Esophagus squamous epithelium (tissue), 5 donors: ENCODE data around the gene MRPL33. TPM values are rescaled to one million over a fixed set of nuclear protein-coding genes. Genes with fewer than 3 reads are reported as not detected.
A peak's percentile ranks its signal among the peaks of the same experiment; 100 is the strongest.

ENCODE experiments used
- DNase-seq: peaks from one replicate; lab custom pipeline; 2025; lab: John Stamatoyannopoulos, UW
- H3K27ac ChIP-seq, 4 donors: fragments of 200-600 bp; sonication (generic); one replicate each; pipeline ENCODE4 v1.5.1; 2016 to 2019; ENCODE audit warnings: mild to moderate bottlenecking in 1 of 4
- H3K27me3 ChIP-seq, 4 donors: fragments of 200-600 bp; sonication (generic); 1 replicate in 3 of 4; 2 replicates in 1 of 4; pipeline versions ENCODE4 v1.5.1 to v1.6.0; 2017 to 2021; ENCODE audit warnings: antibody characterized with exemption in 1 of 4
- H3K36me3 ChIP-seq, 3 donors: fragments of 200-600 bp; sonication (generic); one replicate each; pipeline ENCODE4 v1.5.1; 2016 to 2019
- H3K4me1 ChIP-seq, 3 donors: fragments of 200-600 bp; sonication (generic); one replicate each; pipeline ENCODE4 v1.5.1; 2017 to 2019
- H3K4me3 ChIP-seq, 4 donors: fragments of 200-600 bp; sonication (generic); 1 replicate in 3 of 4; 2 replicates in 1 of 4; pipeline ENCODE4 v1.5.1; 2016 to 2019; ENCODE audit warnings: mild to moderate bottlenecking in 2 of 4, moderate library complexity in 1 of 4
- H3K9me3 ChIP-seq, 3 donors: fragments of 200-600 bp; sonication (generic); one replicate each; pipeline ENCODE4 v1.5.1; 2016 to 2019
- POLR2A ChIP-seq, 4 donors: fragments of 450-650 bp; IDR thresholded peaks; one replicate each; pipeline ENCODE4 v1.6.1; 2017; ENCODE audit warnings: antibody characterized with exemption in 4 of 4, mild to moderate bottlenecking in 4 of 4, moderate library complexity in 3 of 4
- WGBS, 2 donors: methylation state at CpG; one replicate each; pipeline ENCODE4 v1.1.5; 2018; 5-methylcytosine and 5-hydroxymethylcytosine counted together
- intact Hi-C: fragments of 100-400 bp; cut with DNase I; formaldehyde crosslinking; loops from one replicate; pipeline ENCODE4 v1.15.0; 2022
- total RNA-seq, 4 donors: library from RNA; depleted of rRNA; stranded (reverse); fragments of >200 nt; gene quantifications; one replicate each; pipeline ENCODE4 v1.1.0, GENCODE V29; 2016
- TF ChIP-seq, protein P1 (sequence below), 6 experiments: fragments of 450-650 bp in 4 of 6; fragments of 200-600 bp in 2 of 6; sonication (generic) in 2 of 6; IDR thresholded peaks; one replicate each; pipeline ENCODE4 v1.5.1; 2016 to 2019; ENCODE audit warnings: antibody characterized with exemption in 6 of 6, mild to moderate bottlenecking in 4 of 6, moderate library complexity in 4 of 6
- donor health status: DM: yes; HTN: yes; CAD: no.

MRPL33 gene
- total RNA-seq, 4 donors from 2014 or later = 50.4 to 114 (median 70.9) TPM

DNA sequence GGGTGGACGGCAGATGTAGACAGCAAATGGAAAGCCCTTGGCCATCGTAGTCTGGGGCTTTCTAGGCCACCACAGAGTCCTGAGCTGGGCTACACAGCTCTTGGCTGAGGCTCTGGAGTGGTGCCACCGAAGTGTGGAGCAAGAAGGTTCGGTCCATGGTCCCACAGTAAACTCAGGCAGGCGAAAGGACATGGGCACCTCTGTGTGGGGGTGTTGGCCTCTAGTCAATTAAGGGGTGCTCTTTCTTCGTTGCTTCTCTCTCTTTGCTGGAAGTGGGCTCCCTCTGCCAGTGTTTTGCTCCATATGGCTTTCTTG, 34.7 kb upstream of the MRPL33 start:
- Histone ChIP-seq H3K9me3 (no peaks in the 10 kb centered on the region), H3K36me3 (no peaks in the 10 kb centered on the region), H3K4me3 (no peak overlapping the region), H3K27ac (peak overlapping the region in 3 of 4 donors; percentile 28 to 88 (median 87)), H3K4me1 (peaks cover 6 to 39% (median 16%) of the 10 kb centered on the region in 3 donors), H3K27me3 (no peaks in the 10 kb centered on the region)
- intact Hi-C loops = no loop called here
- no peak for DNase-seq
- no peak for TF ChIP-seq POLR2A (IDR thresholded peaks at IDR 0.05)
- TF ChIP-seq, protein P1, sequence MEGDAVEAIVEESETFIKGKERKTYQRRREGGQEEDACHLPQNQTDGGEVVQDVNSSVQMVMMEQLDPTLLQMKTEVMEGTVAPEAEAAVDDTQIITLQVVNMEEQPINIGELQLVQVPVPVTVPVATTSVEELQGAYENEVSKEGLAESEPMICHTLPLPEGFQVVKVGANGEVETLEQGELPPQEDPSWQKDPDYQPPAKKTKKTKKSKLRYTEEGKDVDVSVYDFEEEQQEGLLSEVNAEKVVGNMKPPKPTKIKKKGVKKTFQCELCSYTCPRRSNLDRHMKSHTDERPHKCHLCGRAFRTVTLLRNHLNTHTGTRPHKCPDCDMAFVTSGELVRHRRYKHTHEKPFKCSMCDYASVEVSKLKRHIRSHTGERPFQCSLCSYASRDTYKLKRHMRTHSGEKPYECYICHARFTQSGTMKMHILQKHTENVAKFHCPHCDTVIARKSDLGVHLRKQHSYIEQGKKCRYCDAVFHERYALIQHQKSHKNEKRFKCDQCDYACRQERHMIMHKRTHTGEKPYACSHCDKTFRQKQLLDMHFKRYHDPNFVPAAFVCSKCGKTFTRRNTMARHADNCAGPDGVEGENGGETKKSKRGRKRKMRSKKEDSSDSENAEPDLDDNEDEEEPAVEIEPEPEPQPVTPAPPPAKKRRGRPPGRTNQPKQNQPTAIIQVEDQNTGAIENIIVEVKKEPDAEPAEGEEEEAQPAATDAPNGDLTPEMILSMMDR (IDR thresholded peaks at IDR 0.05) = no peak
- WGBS, 2 donors = 89 to 96% methylated on average over 3 to 6 of the region's 6 CpGs

DNA sequence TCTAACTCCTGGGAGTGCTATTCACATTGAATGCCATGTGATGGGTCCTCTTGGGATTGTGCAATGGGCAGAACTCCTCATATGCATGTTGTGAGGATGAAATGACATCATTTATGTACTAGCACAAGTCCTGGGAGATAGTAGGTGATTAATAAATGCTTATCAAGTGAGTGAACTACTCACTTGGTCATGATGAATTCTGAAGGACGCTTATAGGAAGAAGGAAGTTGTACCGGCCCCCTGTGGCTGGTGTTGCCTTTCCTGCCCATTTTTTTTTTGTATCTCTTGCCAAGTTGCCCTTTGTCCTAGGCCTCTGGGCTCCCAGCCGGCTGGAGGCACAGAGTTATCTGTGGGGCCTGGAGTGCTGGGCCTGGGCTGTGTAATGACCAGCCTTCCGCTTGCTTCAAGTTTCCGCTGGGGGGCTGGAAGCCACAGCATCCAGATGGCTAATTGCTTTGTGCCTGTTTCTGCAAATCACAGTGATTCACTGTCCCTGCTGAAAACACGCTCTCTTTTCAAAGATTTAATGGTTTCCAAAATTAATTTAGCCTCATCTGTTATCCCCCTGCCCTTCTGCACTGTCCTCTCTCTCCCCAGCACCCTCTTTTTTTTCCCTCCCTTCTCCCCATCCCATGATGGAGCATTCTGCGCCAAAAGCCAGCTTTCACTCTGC, 33.7 kb upstream of the MRPL33 start:
- no peak for DNase-seq
- H3K4me3 ChIP-seq = no peak overlapping the region
- intact Hi-C loops = no loop called here
- H3K27ac ChIP-seq = peak overlapping the region; percentile 13 to 88 (median 60)
- TF ChIP-seq POLR2A (IDR thresholded peaks at IDR 0.05) = no peak
- TF ChIP-seq, protein P1 (IDR thresholded peaks at IDR 0.05) = peak in 1 of 6 experiments; percentile 15
- H3K4me1 ChIP-seq = peaks cover 6 to 39% (median 16%) of the 10 kb centered on the region in 3 donors
- WGBS, 2 donors = 54 to 64% methylated on average over 6 to 7 of the region's 7 CpGs
- no peaks in the 10 kb centered on the region for H3K36me3 ChIP-seq
- no peaks in the 10 kb centered on the region for H3K27me3 ChIP-seq
- no peaks in the 10 kb centered on the region for H3K9me3 ChIP-seq

DNA sequence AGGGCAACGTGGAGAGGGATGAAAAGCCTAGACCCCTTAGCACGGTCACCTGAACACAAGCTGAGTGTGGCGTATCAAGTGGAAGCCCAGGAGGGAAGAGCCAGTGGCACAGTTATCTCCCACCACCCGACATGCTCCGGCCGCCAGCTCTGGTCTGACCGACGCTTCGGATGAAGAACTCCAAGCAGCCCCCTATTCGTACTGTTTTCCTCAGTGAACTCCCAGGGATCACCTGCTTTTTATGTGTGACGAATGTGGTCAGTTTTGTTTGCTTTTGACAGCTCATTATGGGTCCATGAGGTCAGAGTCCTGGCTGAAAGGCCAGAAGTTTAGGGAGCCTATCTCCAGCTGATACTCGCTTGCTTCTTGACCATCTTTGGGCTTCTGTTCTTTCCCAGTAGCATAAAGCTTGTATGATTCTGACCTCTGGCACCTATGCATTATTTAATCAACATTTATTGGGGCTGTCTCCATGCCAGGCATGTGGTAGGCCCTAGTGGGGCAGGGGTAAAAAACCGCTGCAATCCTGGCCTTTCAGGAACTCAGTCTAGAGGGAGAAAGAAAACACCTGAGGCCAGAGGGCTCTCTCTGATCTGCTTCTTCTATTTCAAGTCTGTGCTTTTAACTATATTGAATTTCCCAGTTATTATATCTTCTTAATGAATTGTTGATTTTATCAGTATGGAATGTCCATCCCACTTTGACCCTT, 33.0 kb upstream of the MRPL33 start:
- Histone ChIP-seq H3K4me3 (no peak overlapping the region), H3K27me3 (no peaks in the 10 kb centered on the region), H3K9me3 (no peaks in the 10 kb centered on the region), H3K27ac (peak overlapping the region; percentile 13 to 88 (median 60)), H3K4me1 (peaks cover 6 to 39% (median 16%) of the 10 kb centered on the region in 3 donors), H3K36me3 (no peaks in the 10 kb centered on the region)
- WGBS, 2 donors = 84 to 93% methylated on average over 12 of the region's 13 CpGs
- no peak for DNase-seq
- intact Hi-C loops = no loop called here
- TF ChIP-seq, protein P1 (IDR thresholded peaks at IDR 0.05) = no peak
- no peak for TF ChIP-seq POLR2A (IDR thresholded peaks at IDR 0.05)

DNA sequence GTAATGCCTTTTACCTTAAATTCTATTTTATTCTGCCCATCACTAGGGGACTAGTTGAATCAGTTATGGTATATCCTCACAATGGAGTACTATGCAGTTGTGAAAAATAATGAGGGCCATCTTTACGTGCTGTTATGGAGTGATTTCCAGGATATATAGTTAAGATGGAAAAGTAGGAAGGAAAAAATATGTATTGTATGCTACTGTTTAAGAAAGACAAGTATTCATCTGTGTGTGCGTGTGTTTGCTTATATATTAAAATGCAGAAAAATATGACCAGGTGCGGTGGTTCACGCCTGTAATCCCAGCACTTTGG, 32.5 kb upstream of the MRPL33 start:
- DNase-seq = no peak
- peaks cover 6 to 39% (median 16%) of the 10 kb centered on the region in 3 donors for H3K4me1 ChIP-seq
- no peak overlapping the region for H3K27ac ChIP-seq
- H3K4me3 ChIP-seq = no peak overlapping the region
- WGBS, 2 donors = 94 to 96% methylated on average over 4 of the region's 4 CpGs
- H3K36me3 ChIP-seq = no peaks in the 10 kb centered on the region
- intact Hi-C loops = no loop called here
- no peaks in the 10 kb centered on the region for H3K27me3 ChIP-seq
- TF ChIP-seq, protein P1 (IDR thresholded peaks at IDR 0.05) = no peak
- no peak for TF ChIP-seq POLR2A (IDR thresholded peaks at IDR 0.05)
- H3K9me3 ChIP-seq = no peaks in the 10 kb centered on the region

DNA sequence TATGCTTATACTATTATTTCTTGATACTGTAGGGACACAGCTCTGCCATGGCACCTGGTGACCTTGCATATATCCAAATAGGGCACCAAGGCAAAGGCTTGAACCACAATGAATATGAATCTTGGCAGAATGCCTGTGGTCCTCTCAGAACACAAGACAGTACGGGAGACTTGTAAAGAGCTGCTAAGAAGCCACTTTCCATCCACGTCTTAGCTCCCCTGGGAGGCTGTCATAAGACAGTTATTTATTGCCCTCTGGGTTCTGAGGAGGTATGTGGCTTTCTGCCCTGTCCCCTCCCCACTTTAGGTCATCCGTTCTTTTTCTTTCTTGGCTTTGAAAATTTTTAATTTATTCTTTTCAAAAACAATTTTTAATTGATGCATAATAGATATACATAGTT, 29.8 kb upstream of the MRPL33 start:
- 43 to 64% methylated on average over 3 of the region's 3 CpGs for WGBS, 2 donors
- DNase-seq = no peak
- no peaks in the 10 kb centered on the region for H3K9me3 ChIP-seq
- H3K36me3 ChIP-seq = no peaks in the 10 kb centered on the region
- no peak overlapping the region for H3K27ac ChIP-seq
- H3K27me3 ChIP-seq = no peaks in the 10 kb centered on the region
- no peak overlapping the region for H3K4me3 ChIP-seq
- H3K4me1 ChIP-seq = peaks cover 0 to 15% (median 0%) of the 10 kb centered on the region in 3 donors
- intact Hi-C loops = no loop called here
- TF ChIP-seq, protein P1 (IDR thresholded peaks at IDR 0.05) = no peak
- TF ChIP-seq POLR2A (IDR thresholded peaks at IDR 0.05) = no peak
